K562 (cell line): ENCODE data around the gene RBMS3. TPM values are rescaled to one million over a fixed set of nuclear protein-coding genes. Genes with fewer than 3 reads are reported as not detected.

Experiments
- ATAC-seq: fragments of 200-7000 bp; cut with Tn5 transposase; 3 replicates; pipeline ENCODE4 v1.9.1; 2020; ENCODE audit warnings: moderate library complexity
- BruUV-seq: library from RNA; stranded (reverse); fragments of 400-500 nt; replicated peaks from 2 replicates; lab custom pipeline; 2021; lab: Mats Ljungman, UMichigan
- CTCF ChIA-PET: fragments of 300-600 bp; formaldehyde crosslinking; extraction: SDS; loops from one replicate; lab custom pipeline; 2021; ENCODE audit warnings: low intra/inter-chr PET ratio; lab: Yijun Ruan, JAX
- POLR2A ChIA-PET: fragments of 300-600, 350-650 bp; sonication (Branson Sonifier 250); formaldehyde crosslinking; extraction: SDS; loops from one replicate; lab custom pipeline; 2021; ENCODE audit warnings: antibody characterized with exemption, inconsistent platforms; lab: Yijun Ruan, JAX
- DNase-seq, 4 experiments: peaks; one replicate each; pipeline versions ENCODE4 v3.0.0 to v3.0.0-alpha.2; 2011 to 2018; ENCODE audit warnings: low spot score in 3 of 4, mixed read lengths in 3 of 4; ENCODE audit errors: extremely low read depth in 1 of 4
- FAIRE-seq: peaks from 2 replicates; lab custom pipeline; 2011; peaks lifted over from hg19 to GRCh38; lab: Jason Lieb, UNC
- H2AFZ ChIP-seq: 2 replicates; pipeline ENCODE4 v1.6.0; 2011; ENCODE audit warnings: low read depth, low read length, control low read depth, inconsistent platforms
- H3K27ac ChIP-seq: fragments of 200-600 bp; 3 replicates; pipeline ENCODE4 v1.8.0; 2011; ENCODE audit warnings: low read depth, mild to moderate bottlenecking, control low read depth, inconsistent platforms, low read length, moderate library complexity, mixed read lengths; ENCODE audit errors: extremely low read depth
- H3K27me3 ChIP-seq, 2 experiments: fragments of 300-600 bp in 1 of 2; 2 replicates in 1 of 2; 3 replicates in 1 of 2; pipeline versions ENCODE4 v1.6.0 to v1.8.0; 2011; ENCODE audit warnings: inconsistent platforms in 2 of 2, low read length in 2 of 2, mild to moderate bottlenecking in 1 of 2, mixed read lengths in 1 of 2, moderate library complexity in 1 of 2; ENCODE audit not compliant: control insufficient read depth in 2 of 2, insufficient read depth in 2 of 2
- H3K36me3 ChIP-seq: fragments of 300-600 bp; 3 replicates; pipeline ENCODE4 v1.8.0; 2011; ENCODE audit warnings: mild to moderate bottlenecking, low read length, inconsistent platforms; ENCODE audit not compliant: control insufficient read depth, insufficient read depth
- H3K4me1 ChIP-seq, 2 experiments: fragments of 200-600 bp in 1 of 2; replicated peaks in 1 of 2; 2 replicates in 1 of 2; 3 replicates in 1 of 2; pipeline versions ENCODE4 v1.5.1 to v1.8.0; 2011; ENCODE audit warnings: inconsistent platforms in 2 of 2, low read length in 2 of 2, mild to moderate bottlenecking in 1 of 2, mixed read lengths in 1 of 2, moderate library complexity in 1 of 2; ENCODE audit not compliant: control insufficient read depth in 2 of 2, insufficient read depth in 2 of 2
- H3K4me2 ChIP-seq: 2 replicates; pipeline ENCODE4 v1.6.1; 2011; ENCODE audit warnings: low read length, control low read depth, inconsistent platforms, mixed read lengths; ENCODE audit not compliant: insufficient read depth
- H3K4me3 ChIP-seq: fragments of 200-600 bp; sonication (generic), shearing (Covaris generic); 2 replicates; pipeline ENCODE4 v1.5.1; 2016; ENCODE audit warnings: control low read depth, inconsistent platforms
- H3K79me2 ChIP-seq: fragments of 200-600 bp; 3 replicates; pipeline ENCODE4 v1.8.0; 2011; ENCODE audit warnings: low read length, inconsistent platforms; ENCODE audit not compliant: control insufficient read depth, insufficient read depth
- H3K9ac ChIP-seq, 2 experiments: 2 replicates each; pipeline versions ENCODE4 v1.6.0 to v1.6.1; 2011; ENCODE audit warnings: low read depth in 2 of 2, low read length in 2 of 2, control low read depth in 1 of 2, inconsistent platforms in 1 of 2, mild to moderate bottlenecking in 1 of 2, mixed read lengths in 1 of 2; ENCODE audit not compliant: insufficient read depth in 1 of 2
- H3K9me1 ChIP-seq: one replicate; pipeline ENCODE4 v1.6.0; 2011; ENCODE audit warnings: inconsistent platforms, mild to moderate bottlenecking, low read length, moderate library complexity; ENCODE audit not compliant: control insufficient read depth, insufficient read depth
- H3K9me3 ChIP-seq: replicated peaks from 2 replicates; pipeline ENCODE4 v1.5.1; 2011; ENCODE audit warnings: low read depth, low read length, inconsistent platforms; ENCODE audit not compliant: control insufficient read depth, insufficient read depth
- H4K20me1 ChIP-seq: replicated peaks from 2 replicates; pipeline ENCODE4 v1.6.1; 2011; ENCODE audit warnings: low read length, inconsistent platforms, mixed read lengths; ENCODE audit not compliant: control insufficient read depth, insufficient read depth
- ATF4 ChIP-seq: fragments of 450-650 bp; formaldehyde crosslinking; IDR thresholded peaks from 2 replicates; pipeline ENCODE4 v1.4.0; 2022; ENCODE audit warnings: mild to moderate bottlenecking, moderate library complexity
- E2F1 ChIP-seq: sonication (generic); formaldehyde crosslinking; IDR thresholded peaks from 2 replicates; pipeline ENCODE4 v1.8.1; 2023; ENCODE audit warnings: mild to moderate bottlenecking, missing genetic modification reagents, moderate library complexity
- LARP7 ChIP-seq: fragments of 450-650 bp; IDR thresholded peaks from 2 replicates; pipeline ENCODE4 v1.6.1; 2016
- NFYB ChIP-seq: IDR thresholded peaks from 2 replicates; pipeline ENCODE4 v1.6.1; 2011; ENCODE audit warnings: mild to moderate bottlenecking, moderate library complexity; ENCODE audit not compliant: insufficient read length; ENCODE audit errors: extremely low read depth
- RNF219 ChIP-seq: fragments of 250-450 bp; sonication (Bioruptor Pico); IDR thresholded peaks from 2 replicates; pipeline ENCODE4 v1.5.0; 2022; ENCODE audit warnings: mild to moderate bottlenecking
- SIN3B ChIP-seq: fragments of 450-650 bp; IDR thresholded peaks from 2 replicates; pipeline ENCODE4 v1.6.1; 2017; ENCODE audit warnings: low read depth, mild to moderate bottlenecking, moderate library complexity
- SMARCC2 ChIP-seq: fragments of 450-650 bp; IDR thresholded peaks from 2 replicates; pipeline ENCODE4 v1.6.1; 2017; ENCODE audit warnings: antibody characterized with exemption, moderate library complexity, mild to moderate bottlenecking, low read depth
- TCF15 ChIP-seq: fragments of 250-450 bp; sonication (Bioruptor Pico); IDR thresholded peaks from 2 replicates; pipeline ENCODE4 v1.8.0; 2022; ENCODE audit warnings: moderate library complexity, mild to moderate bottlenecking, inconsistent platforms
- ZBTB2 ChIP-seq: fragments of 450-650 bp; IDR thresholded peaks from 2 replicates; pipeline ENCODE4 v1.6.1; 2016; ENCODE audit warnings: antibody characterized with exemption
- ZKSCAN1 ChIP-seq: fragments of 150-350 bp; IDR thresholded peaks from 2 replicates; pipeline ENCODE4 v1.6.1; 2016; ENCODE audit warnings: low read depth, low read length
- ZNF589 ChIP-seq: fragments of 200-800 bp; sonication (Bioruptor generic); IDR thresholded peaks from 2 replicates; pipeline ENCODE4 v1.6.1; 2016; ENCODE audit warnings: low read depth, missing genetic modification characterization, missing compliant biosample characterization
- WGBS: fragments of 100-300 bp; shearing (Covaris generic); methylation state at CpG from one replicate; pipeline ENCODE4 v1.1.6; 2016; ENCODE audit warnings: low coverage, mixed read lengths; ENCODE audit not compliant: insufficient coverage; ENCODE audit errors: missing lambda C conversion rate; 5-methylcytosine and 5-hydroxymethylcytosine counted together
- in situ Hi-C: fragments of 300-500 bp; cut with MboI; formaldehyde crosslinking; loops from 4 replicates; pipeline ENCODE4 v1.15.0; 2018; ENCODE audit warnings: inconsistent platforms, mixed read lengths
- intact Hi-C: fragments of 100-400 bp; cut with micrococcal nuclease; formaldehyde crosslinking; loops from 2 replicates; pipeline ENCODE4 v1.14.2; 2022
- polyA plus RNA-seq, 8 experiments: library from polyadenylated mRNA; depleted of rRNA in 4 of 8; stranded (reverse) in 5 of 8; unstranded in 3 of 8; fragments of >200 nt; fragmentation: Nextera tagmentation in 2 of 8; fragmentation: Illumina TruSeq in 1 of 8; extraction: Ambion mirVana in 2 of 8; extraction: Trizol in 1 of 8; gene quantifications; 2 replicates each; pipeline versions ENCODE4 v1.2.1 to v1.2.3, GENCODE V29; 2011 to 2014; ENCODE audit warnings: inconsistent platforms in 1 of 8, missing spikeins in 1 of 8
- total RNA-seq, 7 experiments: library from RNA; depleted of rRNA in 6 of 7; stranded (reverse); fragments of >200 nt in 6 of 7; fragmentation: Illumina TruSeq in 2 of 7; extraction: Trizol in 2 of 7; gene quantifications; 2 replicates each; pipeline versions ENCODE4 v1.2.1 to v1.2.3, GENCODE V29; 2011 to 2021; ENCODE audit warnings: low replicate concordance in 1 of 7

RBMS3 gene
- total and polyA plus RNA-seq, 9 of the 15 experiments (the other 6 are each of a cell fraction or from before 2014, with no cell fraction given) = 0.20 TPM; not detected in 8

- no peak overlapping the region for H2AFZ ChIP-seq
- no peak for FAIRE-seq
- 0% methylated on average over 4 of the region's 4 CpGs for WGBS
- TF ChIP-seq E2F1 (CRISPR knock-in tag) = no peak
- TF ChIP-seq ZKSCAN1 = no peak
- TF ChIP-seq NFYB = no peak
- TF ChIP-seq SMARCC2 = no peak
- TF ChIP-seq SIN3B = no peak
- TF ChIP-seq ZBTB2 = no peak
- no peak for TF ChIP-seq RNF219 (CRISPR knock-in tag)
- no peak for TF ChIP-seq TCF15 (CRISPR knock-in tag)
- TF ChIP-seq LARP7 = no peak
- no peak for TF ChIP-seq ATF4 (CRISPR knock-in tag)
- no peak for TF ChIP-seq ZNF589 (CRISPR knock-in tag)
- TF ChIP-seq, all 486 proteins: peak for 0
- in situ Hi-C loops = no loop called here
- ATAC-seq (no peak), DNase-seq (no peak)
- Histone ChIP-seq H3K9ac (no peak overlapping the region), H3K27ac (no peak overlapping the region), H3K27me3 (no peaks in the 10 kb centered on the region), H3K79me2 (no peaks in the 10 kb centered on the region), H3K36me3 (no peaks in the 10 kb centered on the region), H3K4me2 (no peak overlapping the region), H3K4me1 (no peaks in the 10 kb centered on the region), H3K4me3 (no peak overlapping the region), H4K20me1 (no peaks in the 10 kb centered on the region), H3K9me1 (no peaks in the 10 kb centered on the region), H3K9me3 (no peaks in the 10 kb centered on the region)
- intact Hi-C loops = no loop called here
- ChIA-PET POLR2A (no interaction called here), CTCF (no interaction called here)
- BruUV-seq = no TSS peak
These were observed 464.5 kb downstream of the RBMS3 start for GRCh38 chr3:29745232-29745870.
